ENCODE measurements around the gene RPTOR. TPM values are rescaled to one million over a fixed set of nuclear protein-coding genes. Genes with fewer than 3 reads are reported as not detected.

The RPTOR gene
- total RNA-seq, 1 donor from 2014 or later = 65.9 TPM

- ChIA-PET CTCF (no interaction called here), POLR2A (no interaction called here)
- intact Hi-C loops (cut with micrococcal nuclease) = no loop called here
- ATAC-seq (ENCODE audit: low read depth) = no peak
- Mint-ChIP-seq H3K27me3 (peaks cover 17% of the 10 kb centered on the region), H3K9me3 (no peaks in the 10 kb centered on the region), H3K27ac (no peak overlapping the region), H3K4me1 (peaks cover 7% of the 10 kb centered on the region), H3K4me3 (no peak overlapping the region), H3K36me3 (ENCODE audit: low read depth) (no peaks in the 10 kb centered on the region)
- no peak for DNase-seq
- TF ChIP-seq, protein P1, sequence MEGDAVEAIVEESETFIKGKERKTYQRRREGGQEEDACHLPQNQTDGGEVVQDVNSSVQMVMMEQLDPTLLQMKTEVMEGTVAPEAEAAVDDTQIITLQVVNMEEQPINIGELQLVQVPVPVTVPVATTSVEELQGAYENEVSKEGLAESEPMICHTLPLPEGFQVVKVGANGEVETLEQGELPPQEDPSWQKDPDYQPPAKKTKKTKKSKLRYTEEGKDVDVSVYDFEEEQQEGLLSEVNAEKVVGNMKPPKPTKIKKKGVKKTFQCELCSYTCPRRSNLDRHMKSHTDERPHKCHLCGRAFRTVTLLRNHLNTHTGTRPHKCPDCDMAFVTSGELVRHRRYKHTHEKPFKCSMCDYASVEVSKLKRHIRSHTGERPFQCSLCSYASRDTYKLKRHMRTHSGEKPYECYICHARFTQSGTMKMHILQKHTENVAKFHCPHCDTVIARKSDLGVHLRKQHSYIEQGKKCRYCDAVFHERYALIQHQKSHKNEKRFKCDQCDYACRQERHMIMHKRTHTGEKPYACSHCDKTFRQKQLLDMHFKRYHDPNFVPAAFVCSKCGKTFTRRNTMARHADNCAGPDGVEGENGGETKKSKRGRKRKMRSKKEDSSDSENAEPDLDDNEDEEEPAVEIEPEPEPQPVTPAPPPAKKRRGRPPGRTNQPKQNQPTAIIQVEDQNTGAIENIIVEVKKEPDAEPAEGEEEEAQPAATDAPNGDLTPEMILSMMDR (IDR thresholded peaks at IDR 0.05) = no peak
These were observed 432.5 kb downstream of the RPTOR start for GRCh38 chr17:80977172-80977571.

DNA sequence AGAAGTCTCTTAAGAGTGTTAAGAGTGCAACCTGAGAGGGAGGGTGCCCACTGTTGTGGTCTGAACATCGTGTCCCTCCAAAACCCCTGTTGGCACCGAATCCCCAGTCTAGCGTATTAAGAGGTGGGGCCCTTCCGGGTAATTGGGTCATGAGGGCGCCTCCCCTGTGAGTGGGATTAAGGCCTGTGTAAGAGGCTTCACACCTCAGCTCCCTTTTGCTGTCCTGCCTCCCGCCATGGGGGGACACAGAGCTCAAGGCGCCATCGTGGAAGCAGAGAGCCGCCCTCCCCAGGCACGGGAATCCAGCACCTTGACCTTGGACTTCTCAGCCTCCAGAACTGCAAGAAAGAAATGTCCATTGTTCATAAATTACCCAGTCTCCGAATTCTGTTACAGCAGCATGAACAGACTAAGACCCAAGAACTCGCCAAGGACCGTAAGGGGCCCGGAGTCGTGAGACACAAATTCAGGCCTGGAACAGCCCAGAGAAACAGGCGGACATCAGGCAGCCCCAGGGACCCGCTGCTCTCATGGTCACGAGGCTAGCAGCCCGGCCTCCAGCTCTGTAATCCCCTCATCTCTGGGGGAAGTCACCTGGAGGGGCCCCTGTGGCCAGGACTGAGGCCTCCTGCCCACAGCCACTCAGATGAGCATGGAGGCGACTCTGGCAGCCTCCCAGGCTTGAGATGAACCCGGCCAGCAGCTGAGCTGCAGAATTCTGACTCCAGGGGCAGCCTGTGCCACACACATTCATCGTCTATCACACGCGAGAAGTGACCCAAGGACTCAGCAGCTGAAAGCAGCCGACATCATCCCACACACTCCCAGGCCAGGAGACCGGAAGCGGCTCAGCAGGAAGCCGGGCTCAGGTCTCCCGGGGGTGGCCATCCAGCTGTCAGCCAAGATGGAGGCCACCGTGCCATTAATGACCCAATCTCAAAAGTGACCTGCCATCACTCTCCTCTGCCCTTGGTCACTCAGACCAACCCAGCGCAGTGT is 434.2 kb downstream of the RPTOR start:
- no peak for ATAC-seq (ENCODE audit: low read depth)
- Mint-ChIP-seq H3K4me3 (no peak overlapping the region), H3K4me1 (peaks cover 7% of the 10 kb centered on the region), H3K27me3 (peaks cover 17% of the 10 kb centered on the region), H3K27ac (no peak overlapping the region), H3K36me3 (ENCODE audit: low read depth) (no peaks in the 10 kb centered on the region), H3K9me3 (no peaks in the 10 kb centered on the region)
- intact Hi-C loops (cut with micrococcal nuclease) = no loop called here
- CTCF ChIA-PET = no interaction called here
- TF ChIP-seq, protein P1 (IDR thresholded peaks at IDR 0.05) = no peak
- DNase-seq = no peak
- POLR2A ChIA-PET = no interaction called here

DNA sequence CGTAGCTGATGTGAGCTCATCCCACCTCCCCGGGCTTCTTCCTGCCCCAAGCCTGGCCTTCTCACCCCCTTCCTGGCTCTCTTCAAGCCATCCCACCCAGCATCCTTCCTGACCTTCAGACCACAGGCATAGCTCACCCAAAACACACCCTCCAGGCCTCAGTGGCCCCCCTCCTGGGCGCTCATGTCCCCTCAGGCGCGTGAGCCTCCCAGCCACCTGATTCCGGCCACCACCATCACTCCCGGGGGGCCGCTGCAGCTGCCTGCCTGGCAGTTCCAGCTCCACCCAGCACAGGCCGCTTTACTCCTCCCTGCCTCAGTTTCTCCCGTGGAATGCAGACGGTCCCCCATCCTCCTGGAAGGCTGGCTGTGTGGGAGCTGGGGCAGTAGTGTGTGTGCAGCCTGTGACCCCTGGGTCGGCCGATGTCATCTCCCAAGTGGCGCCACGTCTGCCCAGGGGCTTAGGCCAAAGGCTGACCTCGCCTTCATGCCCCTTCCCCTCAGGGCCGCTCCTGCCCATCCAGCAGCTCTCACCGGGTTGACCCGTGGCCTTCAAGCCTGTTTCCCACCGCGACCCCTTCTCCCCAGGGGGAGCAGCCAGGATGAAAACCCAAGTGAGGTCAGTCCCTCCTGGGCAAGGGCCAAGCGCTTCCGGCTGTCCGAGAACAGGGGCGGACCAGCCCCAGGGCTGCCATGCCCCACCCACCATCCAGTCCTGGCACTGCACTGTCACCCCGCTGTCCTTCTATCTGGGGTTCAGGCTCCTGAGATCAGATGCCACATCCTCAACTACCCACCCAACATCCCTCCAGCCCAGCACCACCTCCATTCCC is 435.1 kb downstream of the RPTOR start:
- H3K27ac Mint-ChIP-seq = no peak overlapping the region
- H3K9me3 Mint-ChIP-seq = no peaks in the 10 kb centered on the region
- TF ChIP-seq, protein P1 (IDR thresholded peaks at IDR 0.05) = no peak

DNA sequence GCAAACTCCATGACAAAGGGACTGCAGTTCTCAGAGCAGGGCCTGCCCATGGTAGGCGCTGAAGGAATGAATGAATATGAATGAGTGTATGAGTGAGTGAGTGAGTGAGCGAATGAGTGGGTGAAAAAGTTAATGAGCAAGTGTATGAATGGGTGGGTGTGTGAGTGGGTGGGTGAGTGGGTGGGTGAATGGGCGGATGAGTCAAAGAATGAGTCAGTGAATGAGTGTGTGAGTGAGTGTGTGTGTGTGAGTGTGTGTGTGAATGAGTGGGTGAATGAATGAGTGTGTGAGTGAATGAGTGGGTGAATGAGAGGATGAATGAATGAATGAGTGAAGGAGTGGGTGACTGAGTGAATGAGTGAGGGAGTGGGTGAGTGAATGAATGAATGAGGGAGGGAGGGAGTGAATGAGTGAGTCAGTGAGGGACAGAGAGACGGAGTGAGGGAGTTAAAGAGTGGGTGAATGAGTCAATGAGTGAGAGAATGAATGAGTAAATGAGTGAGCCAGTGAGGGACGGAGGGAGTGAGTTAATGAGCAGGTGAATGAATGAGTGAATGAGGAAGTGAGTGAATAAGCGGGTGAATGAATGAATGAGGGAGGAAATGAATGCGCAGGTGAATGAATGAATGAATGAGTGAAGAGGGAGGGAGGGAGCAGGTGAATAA is 435.9 kb downstream of the RPTOR start:
- H3K9me3 Mint-ChIP-seq = no peaks in the 10 kb centered on the region
- TF ChIP-seq, protein P1 (IDR thresholded peaks at IDR 0.05) = no peak
- H3K4me1 Mint-ChIP-seq = peaks cover 7% of the 10 kb centered on the region
- peak; percentile 10 for ATAC-seq (ENCODE audit: low read depth)
- no peak for DNase-seq
- ChIA-PET POLR2A (no interaction called here), CTCF (interaction anchor here (1.0 kb wide), 1 partner anchor 553 kb away, joined by 15 read pairs; no protein-coding TSS in a partner anchor)
- no peak overlapping the region for H3K27ac Mint-ChIP-seq
- no peaks in the 10 kb centered on the region for H3K36me3 Mint-ChIP-seq (ENCODE audit: low read depth)
- peak overlapping the region; percentile 2 for H3K4me3 Mint-ChIP-seq
- H3K27me3 Mint-ChIP-seq = peaks cover 15% of the 10 kb centered on the region
- intact Hi-C loops (cut with micrococcal nuclease) = loop anchor here (1.0 to 5.0 kb wide), 3 partner anchors 114 to 783 kb away; no protein-coding TSS in a partner anchor

More for the DNA sequence above, 435.1 kb downstream of the RPTOR start:
- Mint-ChIP-seq H3K27me3 (peaks cover 15% of the 10 kb centered on the region), H3K4me1 (peaks cover 7% of the 10 kb centered on the region), H3K4me3 (no peak overlapping the region), H3K36me3 (ENCODE audit: low read depth) (no peaks in the 10 kb centered on the region)
- DNase-seq (no peak), ATAC-seq (ENCODE audit: low read depth) (no peak)
- CTCF ChIA-PET = no interaction called here
- POLR2A ChIA-PET = no interaction called here
- intact Hi-C loops (cut with micrococcal nuclease) = loop anchor here (5.0 kb wide), 1 partner anchor 782 kb away; no protein-coding TSS in a partner anchor
